ENCODE measurements around the gene TAS2R10.

The TAS2R10 gene

DNA sequence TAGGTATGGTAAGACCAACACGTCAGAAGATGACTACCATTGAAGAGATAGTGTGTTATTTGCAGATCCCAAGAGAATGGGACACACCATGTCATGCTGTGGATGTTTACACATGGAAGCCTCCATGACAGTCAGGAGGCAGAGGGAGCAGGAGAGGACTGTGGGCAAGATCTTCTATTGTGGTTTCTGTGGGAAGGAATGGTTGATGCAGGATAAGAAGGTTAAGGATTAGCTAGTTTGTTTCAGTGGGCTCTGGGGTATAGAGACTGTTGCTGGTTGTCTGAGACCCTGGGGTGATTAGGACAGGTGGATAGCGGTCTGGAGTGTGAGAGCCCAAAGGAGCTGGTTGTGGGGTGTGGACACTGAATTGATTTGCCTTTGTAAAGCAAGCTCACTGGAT, 47.1 kb downstream of the TAS2R10 start:
- no peak for DNase-seq
